Neuronal stem cell (in vitro differentiated cells): ENCODE results near the gene AXIN2.

Experiments used
- DNase-seq: peaks from one replicate; pipeline ENCODE4 v3.0.0-alpha.2; 2013; ENCODE audit warnings: low spot score
- H2AFZ ChIP-seq: one replicate; pipeline ENCODE4 v1.6.1; 2013; ENCODE audit warnings: mild to moderate bottlenecking, low read length, inconsistent platforms
- H2AK5ac ChIP-seq: 2 replicates; pipeline ENCODE4 v1.6.1; 2013; ENCODE audit warnings: low read depth, mild to moderate bottlenecking, inconsistent platforms, low read length, moderate library complexity, mixed read lengths
- H2BK120ac ChIP-seq: 2 replicates; pipeline ENCODE4 v1.6.1; 2013; ENCODE audit warnings: low read depth, mild to moderate bottlenecking, inconsistent platforms, low read length, moderate library complexity, mixed read lengths
- H2BK12ac ChIP-seq: one replicate; pipeline ENCODE4 v1.6.1; 2013; ENCODE audit warnings: low read length, inconsistent platforms
- H2BK15ac ChIP-seq: 2 replicates; pipeline ENCODE4 v1.6.1; 2013; ENCODE audit warnings: mild to moderate bottlenecking, low read length, inconsistent platforms, mixed read lengths
- H2BK5ac ChIP-seq: one replicate; pipeline ENCODE4 v1.6.1; 2013; ENCODE audit warnings: inconsistent platforms, mild to moderate bottlenecking, low read length, moderate library complexity
- H3K14ac ChIP-seq: one replicate; pipeline ENCODE4 v1.6.1; 2013; ENCODE audit warnings: low read length, inconsistent platforms
- H3K18ac ChIP-seq: 2 replicates; pipeline ENCODE4 v1.6.1; 2013; ENCODE audit warnings: low read length, inconsistent platforms
- H3K23ac ChIP-seq: 2 replicates; pipeline ENCODE4 v1.6.1; 2013; ENCODE audit warnings: low read depth, mild to moderate bottlenecking, mixed read lengths, low read length, inconsistent platforms; ENCODE audit not compliant: poor library complexity
- H3K27ac ChIP-seq: replicated peaks from 3 replicates; pipeline ENCODE4 v1.5.1; 2013; ENCODE audit warnings: low read length, inconsistent platforms
- H3K27me3 ChIP-seq, 3 experiments: 2 replicates each; pipeline ENCODE4 v1.6.1; 2013; ENCODE audit warnings: low read length in 3 of 3, mild to moderate bottlenecking in 2 of 3, inconsistent platforms in 1 of 3, low read depth in 1 of 3, mixed read lengths in 1 of 3, moderate library complexity in 1 of 3; ENCODE audit not compliant: control insufficient read depth in 3 of 3, insufficient read depth in 3 of 3
- H3K36me3 ChIP-seq, 2 donors: replicated peaks in 1 of 2; 2 replicates each; pipeline ENCODE4 v1.6.1; 2013; ENCODE audit warnings: low read length in 2 of 2; ENCODE audit not compliant: control insufficient read depth in 2 of 2, insufficient read depth in 2 of 2
- H3K4ac ChIP-seq: 2 replicates; pipeline ENCODE4 v1.6.1; 2013; ENCODE audit warnings: inconsistent platforms, mild to moderate bottlenecking, low read length, moderate library complexity
- H3K4me1 ChIP-seq, 2 donors: 1 replicate in 1 of 2; 2 replicates in 1 of 2; pipeline ENCODE4 v1.6.1; 2013; ENCODE audit warnings: low read length in 2 of 2, low read depth in 1 of 2; ENCODE audit not compliant: control insufficient read depth in 2 of 2, insufficient read depth in 1 of 2
- H3K4me2 ChIP-seq: one replicate; pipeline ENCODE4 v1.6.1; 2013; ENCODE audit warnings: mild to moderate bottlenecking, low read length, inconsistent platforms; ENCODE audit not compliant: insufficient read depth, poor library complexity, severe bottlenecking
- H3K4me3 ChIP-seq, 2 donors: 2 replicates each; pipeline ENCODE4 v1.5.1; 2013; ENCODE audit warnings: low read length in 2 of 2, mild to moderate bottlenecking in 2 of 2, inconsistent platforms in 1 of 2, moderate library complexity in 1 of 2
- H3K79me1 ChIP-seq: one replicate; pipeline ENCODE4 v1.6.1; 2013; ENCODE audit warnings: low read depth, mild to moderate bottlenecking, inconsistent platforms, low read length, moderate library complexity
- H3K9ac ChIP-seq: one replicate; pipeline ENCODE4 v1.6.1; 2013; ENCODE audit warnings: mild to moderate bottlenecking, low read depth, low read length, inconsistent platforms; ENCODE audit not compliant: poor library complexity
- H3K9me3 ChIP-seq, 2 donors: replicated peaks in 1 of 2; 2 replicates each; pipeline versions ENCODE3 to v1.6.1; 2013; ENCODE audit warnings: low read length in 2 of 2, mild to moderate bottlenecking in 2 of 2, inconsistent platforms in 1 of 2, low read depth in 1 of 2, mixed read lengths in 1 of 2, moderate library complexity in 1 of 2; ENCODE audit not compliant: control insufficient read depth in 2 of 2, insufficient read depth in 1 of 2
- H4K8ac ChIP-seq: one replicate; pipeline ENCODE4 v1.6.1; 2013; ENCODE audit warnings: low read depth, mild to moderate bottlenecking, inconsistent platforms, low read length, moderate library complexity
- H4K91ac ChIP-seq: one replicate; pipeline ENCODE4 v1.6.1; 2013; ENCODE audit warnings: low read length, low read depth, mild to moderate bottlenecking, inconsistent platforms; ENCODE audit not compliant: poor library complexity
- WGBS, 2 donors: extraction: QIAGEN DNeasy Blood & Tissue Kit; methylation state at CpG; one replicate each; pipeline ENCODE4 v1.1.7; 2013; ENCODE audit warnings: missing lambda C conversion rate in 2 of 2, mixed read lengths in 1 of 2; ENCODE audit not compliant: insufficient read length in 2 of 2, insufficient replicate concordance in 1 of 2; ENCODE audit errors: extremely low coverage in 2 of 2; 5-methylcytosine and 5-hydroxymethylcytosine counted together

The AXIN2 gene

DNA sequence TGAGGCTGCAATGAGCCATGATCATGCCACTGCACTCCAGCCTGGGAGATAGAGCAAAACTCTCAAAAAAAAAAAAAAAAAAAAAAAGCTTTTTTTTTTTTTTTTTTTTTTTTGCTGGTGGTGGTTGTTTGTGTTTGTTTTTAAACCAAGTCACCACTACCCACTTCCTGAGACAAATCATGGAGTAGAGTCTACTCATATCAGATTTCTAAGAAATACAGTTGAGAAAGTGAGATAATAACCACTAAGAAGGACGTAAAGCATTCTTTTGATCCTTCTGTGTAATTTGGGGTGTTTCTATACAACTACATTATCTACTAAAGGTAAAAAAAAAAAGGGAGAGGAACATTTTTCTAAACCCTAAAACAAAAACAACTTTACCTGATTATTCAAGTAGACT is 38.0 kb downstream of the AXIN2 start:
- Histone ChIP-seq H2BK120ac (no peak overlapping the region), H2AK5ac (no peak overlapping the region), H3K4me3 (no peak overlapping the region), H3K14ac (no peak overlapping the region), H4K91ac (no peak overlapping the region), H3K4me1 (peaks cover 2 to 3% of the 10 kb centered on the region in 2 donors), H3K36me3 (peaks cover 0 to 13% of the 10 kb centered on the region in 2 donors), H3K27me3 (no peaks in the 10 kb centered on the region), H3K79me1 (no peaks in the 10 kb centered on the region), H2BK12ac (no peak overlapping the region), H2BK15ac (no peak overlapping the region), H3K23ac (no peak overlapping the region), H3K27ac (no peak overlapping the region), H2BK5ac (no peak overlapping the region), H3K4ac (no peak overlapping the region), H3K9me3 (no peaks in the 10 kb centered on the region), H2AFZ (no peak overlapping the region), H3K18ac (no peak overlapping the region), H3K9ac (no peak overlapping the region), H3K4me2 (no peak overlapping the region), H4K8ac (no peak overlapping the region)
- WGBS, 2 donors: no CpG with 5 or more reads among the region's 1 CpG
- no peak for DNase-seq

DNA sequence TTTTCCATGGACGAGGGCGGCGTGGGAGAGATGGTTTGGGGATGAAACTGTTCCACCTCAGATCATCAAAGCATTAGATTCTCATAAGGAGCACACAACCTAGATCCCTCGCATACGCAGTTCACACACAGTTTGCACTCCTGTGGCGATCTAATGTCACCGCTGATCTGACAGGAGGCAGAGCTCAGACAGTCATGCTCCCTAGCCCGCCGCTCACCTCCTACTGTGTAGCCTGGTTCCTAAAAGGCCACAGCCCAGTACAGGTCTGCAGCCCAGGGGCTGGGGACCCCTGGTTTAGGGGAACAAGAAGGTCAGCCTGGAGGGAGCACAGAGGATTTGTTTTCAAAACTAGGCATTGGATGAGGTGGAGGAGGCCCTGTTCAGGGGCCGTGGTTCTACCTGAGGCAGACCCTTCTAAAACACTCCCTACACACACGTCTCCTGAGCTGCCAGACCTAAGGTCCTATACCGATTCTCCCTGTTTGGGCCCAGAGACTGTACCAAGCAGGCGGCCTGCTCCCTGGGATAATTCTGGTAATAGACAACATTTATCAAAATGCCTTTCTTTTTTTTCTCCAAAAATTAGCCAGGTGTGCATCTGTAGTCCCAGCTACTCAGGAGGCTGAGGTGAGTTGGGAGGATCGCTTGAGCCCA is 38.6 kb downstream of the AXIN2 start:
- H2BK120ac ChIP-seq: no peak overlapping the region
- H2BK12ac ChIP-seq: no peak overlapping the region
- WGBS, 2 donors: no CpG with 5 or more reads among the region's 14 CpGs
- H3K14ac ChIP-seq: no peak overlapping the region
- no peak overlapping the region for H3K27ac ChIP-seq
- H3K4me2 ChIP-seq: no peak overlapping the region
- DNase-seq: no peak
- H3K79me1 ChIP-seq: no peaks in the 10 kb centered on the region
- H3K4ac ChIP-seq: no peak overlapping the region
- H3K9ac ChIP-seq: no peak overlapping the region
- H4K8ac ChIP-seq: no peak overlapping the region
- H2BK5ac ChIP-seq: no peak overlapping the region
- no peaks in the 10 kb centered on the region for H3K27me3 ChIP-seq
- H3K36me3 ChIP-seq: peaks cover 0 to 7% of the 10 kb centered on the region in 2 donors
- H3K4me3 ChIP-seq: no peak overlapping the region
- no peak overlapping the region for H4K91ac ChIP-seq
- peaks cover 2 to 3% of the 10 kb centered on the region in 2 donors for H3K4me1 ChIP-seq
- no peak overlapping the region for H2BK15ac ChIP-seq
- H3K9me3 ChIP-seq: no peaks in the 10 kb centered on the region
- peak overlapping the region; percentile 20 for H3K18ac ChIP-seq
- H3K23ac ChIP-seq: no peak overlapping the region
- H2AFZ ChIP-seq: no peak overlapping the region
- H2AK5ac ChIP-seq: no peak overlapping the region

DNA sequence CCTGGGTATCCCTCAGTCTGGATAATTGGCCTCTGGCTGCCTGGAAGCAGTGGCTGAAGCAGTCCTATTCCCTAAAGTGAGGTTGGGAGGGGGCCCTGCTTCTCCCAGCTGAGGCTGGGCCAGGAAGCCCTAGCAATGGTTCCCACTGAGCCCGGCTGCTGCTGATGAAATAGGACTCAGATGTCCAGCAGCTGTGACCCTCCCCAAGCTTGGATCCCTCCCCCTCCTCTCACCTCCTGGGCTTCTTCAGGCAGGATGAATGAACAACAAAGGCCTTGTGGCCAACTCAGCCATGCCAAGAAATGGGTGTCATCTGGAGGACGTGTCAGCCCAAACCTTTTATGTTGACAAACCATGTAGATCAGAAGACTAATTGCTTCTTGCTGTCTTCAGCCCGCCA is 42.0 kb downstream of the AXIN2 start:
- Histone ChIP-seq H3K27me3 (no peaks in the 10 kb centered on the region), H2BK5ac (no peak overlapping the region), H2BK120ac (no peak overlapping the region), H2AK5ac (no peak overlapping the region), H4K8ac (no peak overlapping the region), H3K9ac (no peak overlapping the region), H2BK15ac (no peak overlapping the region), H3K79me1 (no peaks in the 10 kb centered on the region), H3K14ac (no peak overlapping the region), H3K4ac (no peak overlapping the region), H2BK12ac (no peak overlapping the region), H3K9me3 (no peaks in the 10 kb centered on the region), H3K36me3 (no peaks in the 10 kb centered on the region), H3K27ac (no peak overlapping the region), H3K23ac (no peak overlapping the region), H3K18ac (no peak overlapping the region), H3K4me3 (no peak overlapping the region), H2AFZ (peak overlapping the region; percentile 37), H4K91ac (no peak overlapping the region), H3K4me2 (no peak overlapping the region), H3K4me1 (peaks cover 12 to 19% of the 10 kb centered on the region in 2 donors)
- no CpG with 5 or more reads among the region's 3 CpGs for WGBS, 2 donors
- DNase-seq: no peak

DNA sequence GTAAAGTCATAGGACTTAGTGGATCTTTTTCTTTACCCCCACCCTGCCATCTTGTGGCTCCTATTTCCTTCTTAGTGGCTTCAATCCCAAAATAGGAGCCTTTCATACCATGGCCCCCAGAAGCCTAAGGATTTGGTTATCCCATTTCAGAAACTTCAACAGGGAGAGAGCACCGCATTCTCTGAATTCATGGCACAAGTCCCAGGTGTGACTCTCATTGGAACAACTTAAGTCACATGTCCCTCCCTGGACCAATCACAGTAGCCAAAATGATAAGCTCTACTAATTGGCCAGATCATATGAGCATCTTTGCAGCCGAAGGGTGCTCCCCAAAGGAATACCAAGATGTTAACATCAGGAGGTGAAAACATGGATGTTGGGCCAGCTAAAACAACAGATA is 43.2 kb downstream of the AXIN2 start:
- no CpG with 5 or more reads among the region's 2 CpGs for WGBS, 2 donors

More for the DNA sequence above, 43.2 kb downstream of the AXIN2 start:
- Histone ChIP-seq H2AFZ (no peak overlapping the region), H3K23ac (no peak overlapping the region), H3K27ac (no peak overlapping the region), H2AK5ac (no peak overlapping the region), H3K9ac (no peak overlapping the region), H3K36me3 (no peaks in the 10 kb centered on the region), H2BK12ac (no peak overlapping the region), H3K4me3 (no peak overlapping the region), H3K79me1 (no peaks in the 10 kb centered on the region), H3K14ac (no peak overlapping the region), H4K91ac (no peak overlapping the region), H3K27me3 (peaks cover 0 to 3% (median 0%) of the 10 kb centered on the region in 3 experiments), H4K8ac (no peak overlapping the region), H2BK15ac (no peak overlapping the region), H2BK5ac (no peak overlapping the region), H2BK120ac (no peak overlapping the region), H3K4ac (no peak overlapping the region), H3K4me2 (no peak overlapping the region), H3K4me1 (peaks cover 12 to 16% of the 10 kb centered on the region in 2 donors), H3K18ac (no peak overlapping the region), H3K9me3 (no peaks in the 10 kb centered on the region)
- no peak for DNase-seq
